ENCODE measurements around the gene TTC28.

DNA sequence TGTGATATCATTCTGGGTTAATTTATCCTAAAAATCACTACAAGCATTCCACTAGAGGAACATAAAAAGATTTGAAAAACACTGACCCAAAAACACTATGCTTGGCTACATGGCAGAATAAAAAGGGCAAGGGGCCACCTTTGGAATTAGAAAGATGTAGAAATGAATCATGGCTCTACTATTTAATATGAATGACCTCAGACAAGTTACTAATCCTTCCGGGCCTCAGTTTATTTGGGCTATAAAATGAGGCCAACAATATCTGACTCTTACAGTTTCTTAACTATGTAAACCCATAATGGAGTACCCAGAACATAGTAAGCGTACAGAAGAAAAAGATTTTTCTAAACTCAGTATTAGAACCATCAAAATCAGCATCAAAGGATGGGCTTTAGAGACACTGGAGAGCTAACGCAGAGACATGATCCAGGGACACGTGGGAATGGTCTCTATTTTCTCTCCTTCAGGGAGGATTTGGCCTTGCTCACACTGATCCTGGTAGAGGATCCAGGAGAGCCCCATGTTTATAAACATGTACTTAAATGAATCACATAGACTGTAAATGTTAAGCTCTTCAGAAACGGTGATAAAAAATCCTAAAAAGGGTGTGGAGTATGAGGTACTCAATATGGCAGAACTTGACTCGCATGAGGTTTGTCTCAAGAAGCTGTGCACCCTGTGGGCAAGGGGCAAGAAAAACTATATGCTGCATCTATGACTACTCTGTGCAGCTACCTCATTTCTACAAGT lies 472.2 kb downstream of the TTC28 start:
- TF ChIP-seq, protein P1, sequence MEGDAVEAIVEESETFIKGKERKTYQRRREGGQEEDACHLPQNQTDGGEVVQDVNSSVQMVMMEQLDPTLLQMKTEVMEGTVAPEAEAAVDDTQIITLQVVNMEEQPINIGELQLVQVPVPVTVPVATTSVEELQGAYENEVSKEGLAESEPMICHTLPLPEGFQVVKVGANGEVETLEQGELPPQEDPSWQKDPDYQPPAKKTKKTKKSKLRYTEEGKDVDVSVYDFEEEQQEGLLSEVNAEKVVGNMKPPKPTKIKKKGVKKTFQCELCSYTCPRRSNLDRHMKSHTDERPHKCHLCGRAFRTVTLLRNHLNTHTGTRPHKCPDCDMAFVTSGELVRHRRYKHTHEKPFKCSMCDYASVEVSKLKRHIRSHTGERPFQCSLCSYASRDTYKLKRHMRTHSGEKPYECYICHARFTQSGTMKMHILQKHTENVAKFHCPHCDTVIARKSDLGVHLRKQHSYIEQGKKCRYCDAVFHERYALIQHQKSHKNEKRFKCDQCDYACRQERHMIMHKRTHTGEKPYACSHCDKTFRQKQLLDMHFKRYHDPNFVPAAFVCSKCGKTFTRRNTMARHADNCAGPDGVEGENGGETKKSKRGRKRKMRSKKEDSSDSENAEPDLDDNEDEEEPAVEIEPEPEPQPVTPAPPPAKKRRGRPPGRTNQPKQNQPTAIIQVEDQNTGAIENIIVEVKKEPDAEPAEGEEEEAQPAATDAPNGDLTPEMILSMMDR (IDR thresholded peaks at IDR 0.05): no peak
- TF ChIP-seq POLR2A (IDR thresholded peaks at IDR 0.05): no peak
